KMS-11 (cell line): ENCODE measurements around the gene SMIM38.
"Not testable (repeated sequence)": the region's sequence is repeated elsewhere in the genome, so short reads cannot be mapped to it uniquely, and the experiment has no call there.

Experiments used
- H2AFZ ChIP-seq: fragments of 200-600 bp; sonication (generic); 2 replicates; pipeline ENCODE4 v1.6.1; 2016; ENCODE audit warnings: antibody characterized with exemption, mixed run types, low read depth
- H3K27ac ChIP-seq: fragments of 200-600 bp; sonication (generic); 2 replicates; pipeline ENCODE4 v1.6.1; 2016; ENCODE audit warnings: mild to moderate bottlenecking, mixed run types
- H3K27me3 ChIP-seq: fragments of 200-600 bp; sonication (generic); 2 replicates; pipeline ENCODE4 v1.6.1; 2017; ENCODE audit warnings: mild to moderate bottlenecking, low read depth, mixed run types, moderate library complexity; ENCODE audit not compliant: insufficient read depth
- H3K36me3 ChIP-seq: fragments of 200-600 bp; sonication (generic); 2 replicates; pipeline ENCODE4 v1.6.1; 2017; ENCODE audit warnings: mild to moderate bottlenecking, mixed run types; ENCODE audit not compliant: insufficient read depth
- H3K4me1 ChIP-seq: fragments of 200-600 bp; sonication (generic); 2 replicates; pipeline ENCODE4 v1.6.1; 2016; ENCODE audit warnings: mild to moderate bottlenecking, low read depth, mixed run types; ENCODE audit not compliant: poor library complexity, severe bottlenecking
- H3K4me2 ChIP-seq: fragments of 200-600 bp; sonication (generic); 2 replicates; pipeline ENCODE4 v1.7.0; 2016; ENCODE audit warnings: mild to moderate bottlenecking, mixed run types
- H3K4me3 ChIP-seq: fragments of 200-600 bp; sonication (generic); IDR thresholded peaks from 2 replicates; pipeline ENCODE4 v1.6.1; 2017; ENCODE audit warnings: low read depth, low read length, mixed read lengths; ENCODE audit not compliant: insufficient read depth
- H3K79me2 ChIP-seq: fragments of 200-600 bp; sonication (generic); 2 replicates; pipeline ENCODE4 v1.6.1; 2016; ENCODE audit warnings: low read depth, mixed run types; ENCODE audit not compliant: insufficient read depth
- H3K9ac ChIP-seq: fragments of 200-600 bp; sonication (generic); 2 replicates; pipeline ENCODE4 v1.6.1; 2016; ENCODE audit warnings: mild to moderate bottlenecking, mixed run types
- H4K20me1 ChIP-seq: fragments of 200-600 bp; sonication (generic); 2 replicates; pipeline ENCODE4 v1.6.1; 2016; ENCODE audit warnings: mild to moderate bottlenecking, mixed run types; ENCODE audit not compliant: insufficient read depth
- CTCF ChIP-seq: fragments of 200-600 bp; sonication (generic); conservative IDR thresholded peaks from 2 replicates; pipeline ENCODE4 v1.6.1; 2017; ENCODE audit warnings: low read depth, mild to moderate bottlenecking, antibody characterized with exemption, low read length, moderate library complexity, mixed read lengths

SMIM38 gene

GRCh38 chr11:69131121-69131566, 24.6 kb upstream of the SMIM38 start:
- H3K27me3 ChIP-seq, result no peaks in the 10 kb centered on the region
- no peaks in the 10 kb centered on the region for H3K4me1 ChIP-seq
- H3K9ac ChIP-seq, result no peak overlapping the region
- no peak overlapping the region for H3K4me3 ChIP-seq
- no peak overlapping the region for H3K4me2 ChIP-seq
- H2AFZ ChIP-seq, result no peak overlapping the region
- H3K27ac ChIP-seq, result no peak overlapping the region
- H4K20me1 ChIP-seq, result no peaks in the 10 kb centered on the region
- H3K36me3 ChIP-seq, result no peaks in the 10 kb centered on the region
- TF ChIP-seq CTCF, result no peak
- H3K79me2 ChIP-seq, result no peaks in the 10 kb centered on the region

GRCh38 chr11:69131644-69132300, 24.0 kb upstream of the SMIM38 start:
- no peak; the same call in 1 of the 2 replicates for TF ChIP-seq CTCF
- no peak overlapping the region for H3K4me2 ChIP-seq
- H2AFZ ChIP-seq, result no peak overlapping the region
- H3K27ac ChIP-seq, result no peak overlapping the region
- H3K79me2 ChIP-seq, result no peaks in the 10 kb centered on the region
- H3K4me3 ChIP-seq, result no peak overlapping the region
- H3K36me3 ChIP-seq, result no peaks in the 10 kb centered on the region
- no peaks in the 10 kb centered on the region for H3K27me3 ChIP-seq
- no peaks in the 10 kb centered on the region for H3K4me1 ChIP-seq
- H3K9ac ChIP-seq, result no peak overlapping the region
- H4K20me1 ChIP-seq, result no peaks in the 10 kb centered on the region

- Histone ChIP-seq H3K27me3 (no peaks in the 10 kb centered on the region), H2AFZ (no peak overlapping the region), H3K4me1 (no peaks in the 10 kb centered on the region), H3K4me2 (no peak overlapping the region), H4K20me1 (no peaks in the 10 kb centered on the region), H3K79me2 (no peaks in the 10 kb centered on the region), H3K4me3 (no peak overlapping the region), H3K9ac (no peak overlapping the region), H3K36me3 (no peaks in the 10 kb centered on the region), H3K27ac (no peak overlapping the region)
- no peak for TF ChIP-seq CTCF
Measured at GRCh38 chr11:69132301-69132670, 23.4 kb upstream of the SMIM38 start.

GRCh38 chr11:69133251-69133650, 22.5 kb upstream of the SMIM38 start:
- Histone ChIP-seq H3K4me2 (no peak overlapping the region), H2AFZ (no peak overlapping the region), H3K36me3 (no peaks in the 10 kb centered on the region), H3K79me2 (no peaks in the 10 kb centered on the region), H3K27me3 (no peaks in the 10 kb centered on the region), H3K4me1 (no peaks in the 10 kb centered on the region), H3K9ac (no peak overlapping the region), H3K4me3 (no peak overlapping the region), H3K27ac (no peak overlapping the region), H4K20me1 (no peaks in the 10 kb centered on the region)
- TF ChIP-seq CTCF, result no peak

- not testable (repeated sequence) for H3K4me1 ChIP-seq, H3K36me3 ChIP-seq, H3K27me3 ChIP-seq, H3K79me2 ChIP-seq, H4K20me1 ChIP-seq, H3K4me3 ChIP-seq, H2AFZ ChIP-seq, H3K9ac ChIP-seq, H3K4me2 ChIP-seq, H3K27ac ChIP-seq
Measured at GRCh38 chr11:69134182-69134581, 21.6 kb upstream of the SMIM38 start.
